Measurements from ENCODE around the gene TOPBP1.

DNA sequence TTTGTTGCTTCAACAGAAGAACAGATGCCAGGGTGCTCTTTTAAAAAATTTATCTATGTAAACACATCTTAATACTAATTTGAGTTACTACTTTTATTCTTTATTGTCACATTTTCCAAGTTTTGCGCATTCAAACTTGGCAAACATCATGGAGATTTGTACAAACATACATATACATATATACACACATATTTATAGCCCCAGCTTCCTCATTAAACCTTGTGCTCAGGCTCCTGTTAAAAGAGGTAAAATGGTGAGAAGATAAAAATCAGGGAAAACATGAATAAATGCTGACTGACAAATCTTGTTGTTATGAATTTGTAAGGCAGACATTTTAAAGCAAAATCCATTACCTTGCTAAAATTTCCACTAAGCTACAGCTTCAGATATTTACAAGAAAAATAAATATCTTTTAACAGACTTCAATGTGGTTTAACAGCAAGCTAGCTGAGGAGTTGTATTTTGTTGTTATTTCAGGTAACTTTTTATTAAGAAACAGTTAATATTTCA, 61.1 kb downstream of the TOPBP1 start:
- TF ChIP-seq POLR2A (IDR thresholded peaks at IDR 0.05; ENCODE audit: extremely low read depth, insufficient read length) (no peak), MYC (IDR thresholded peaks at IDR 0.05; ENCODE audit: low read depth, low read length) (no peak)

Measured in NB4 (cell line).